Sigmoid colon (tissue), 7 donors: ENCODE measurements around the gene BDH2. TPM values are rescaled to one million over a fixed set of nuclear protein-coding genes. Genes with fewer than 3 reads are reported as not detected.

ENCODE experiments used
- polyA plus RNA-seq, 3 donors: library from polyadenylated mRNA; stranded (reverse); fragments of 200-250 nt; gene quantifications; one replicate each; pipeline ENCODE4 v1.2.3, GENCODE V29; 2013
- total RNA-seq, 4 donors: library from RNA; depleted of rRNA; stranded (reverse); fragments of >200 nt; gene quantifications; one replicate each; pipeline ENCODE4 v1.1.0, GENCODE V29; 2016
- donor health status: healthy with polysubstance abuse.
- donor health status: Bipolar disorder and iron deficiency.
- donor health status: healthy.

Gene BDH2
- total and polyA plus RNA-seq, 7 donors = 31.7 to 62.7 (median 50.7) TPM

Other genes with a start within 250 kb of the BDH2 start
- gene CISD2, start 230.8 kb downstream of the BDH2 start, total RNA-seq = 10 to 100 TPM in 3 of 4 donors, 1 to 10 TPM in 1; 6.5 to 16.5 (median 12.7) TPM
- 10 to 100 TPM; 27.6 to 31.7 (median 27.8) TPM for gene CISD2, start 230.8 kb downstream of the BDH2 start, polyA plus RNA-seq
- 1 to 10 TPM in 2 of 4 donors, under 1 TPM in 1, not detected in 1; 0.82 to 3.9 (median 1.2) TPM for gene SLC9B1, start 80.1 kb downstream of the BDH2 start, total RNA-seq
- gene SLC9B1, start 80.1 kb downstream of the BDH2 start, polyA plus RNA-seq = under 1 TPM in 1 of 3 donors, not detected in 2; 0.50 TPM
- 10 to 100 TPM; 10.3 to 40.9 (median 17.1) TPM for gene SLC9B2, start 23.1 kb downstream of the BDH2 start, total RNA-seq
- 1 to 10 TPM; 1.4 to 5.4 (median 5.0) TPM for gene SLC9B2, start 23.1 kb downstream of the BDH2 start, polyA plus RNA-seq
- 1 to 10 TPM in 3 of 4 donors, under 1 TPM in 1; 0.49 to 1.4 (median 1.1) TPM for gene CENPE, start 98.5 kb upstream of the BDH2 start, total RNA-seq
- gene CENPE, start 98.5 kb upstream of the BDH2 start, polyA plus RNA-seq = 1 to 10 TPM in 1 of 3 donors, under 1 TPM in 2; 0.46 to 5.2 (median 0.60) TPM